DOHH2 (cell line): ENCODE results near the gene VPS37D.

Experiments
- CTCF ChIP-seq: fragments of 200-600 bp; sonication (generic); IDR thresholded peaks from one replicate; pipeline ENCODE4 v1.5.1; 2014; ENCODE audit warnings: antibody characterized with exemption, mild to moderate bottlenecking, low read depth, low read length; ENCODE audit not compliant: poor library complexity, severe bottlenecking
- EZH2phosphoT487 ChIP-seq: fragments of 200-600 bp; sonication (generic); IDR thresholded peaks from 2 replicates; pipeline ENCODE4 v1.6.1; 2017; ENCODE audit warnings: borderline replicate concordance, mild to moderate bottlenecking, antibody characterized with exemption, low read length, moderate library complexity, mixed read lengths

- no peak for TF ChIP-seq CTCF
- no peak for TF ChIP-seq EZH2phosphoT487
Measured at GRCh38 chr7:73683788-73684693, 16.4 kb downstream of the VPS37D start.
